BE2C (cell line): ENCODE data around the gene TRIM23.

ENCODE experiments used
- DNase-seq: peaks from one replicate; pipeline ENCODE4 v3.0.0-alpha.2; 2020
- H3K27me3 ChIP-seq: fragments of 250-450 bp; sonication (Bioruptor Pico); 2 replicates; pipeline ENCODE4 v1.5.1; 2020; ENCODE audit warnings: mild to moderate bottlenecking
- H3K36me3 ChIP-seq: fragments of 250-450 bp; sonication (Bioruptor Pico); 2 replicates; pipeline ENCODE4 v1.5.1; 2020; ENCODE audit warnings: mild to moderate bottlenecking
- H3K4me1 ChIP-seq: fragments of 250-450 bp; sonication (Bioruptor Pico); 2 replicates; pipeline ENCODE4 v1.5.1; 2020
- H3K4me3 ChIP-seq: 2 replicates; pipeline ENCODE4 v1.5.1; 2011; ENCODE audit warnings: low read depth, low read length
- H3K9me3 ChIP-seq: fragments of 250-450 bp; sonication (Bioruptor Pico); 2 replicates; pipeline ENCODE4 v1.5.1; 2020
- CTCF ChIP-seq: IDR thresholded peaks from 2 replicates; pipeline ENCODE4 v1.5.1; 2012; ENCODE audit warnings: mild to moderate bottlenecking, low read depth, low read length

The TRIM23 gene

GRCh38 chr5:65556718-65557117 is 67.4 kb downstream of the TRIM23 start:
- Histone ChIP-seq H3K4me1 (no peaks in the 10 kb centered on the region), H3K36me3 (peaks cover 9% of the 10 kb centered on the region), H3K4me3 (no peak overlapping the region), H3K27me3 (no peaks in the 10 kb centered on the region), H3K9me3 (no peaks in the 10 kb centered on the region)
- no peak for DNase-seq
- no peak for TF ChIP-seq CTCF

GRCh38 chr5:65556181-65556580 is 68.0 kb downstream of the TRIM23 start:
- Histone ChIP-seq H3K27me3 (no peaks in the 10 kb centered on the region), H3K9me3 (no peaks in the 10 kb centered on the region), H3K36me3 (peaks cover 12% of the 10 kb centered on the region), H3K4me3 (no peak overlapping the region), H3K4me1 (no peaks in the 10 kb centered on the region)
- DNase-seq = no peak
- no peak for TF ChIP-seq CTCF

- Histone ChIP-seq H3K27me3 (no peaks in the 10 kb centered on the region), H3K4me1 (no peaks in the 10 kb centered on the region), H3K9me3 (no peaks in the 10 kb centered on the region), H3K4me3 (no peak overlapping the region), H3K36me3 (peaks cover 14% of the 10 kb centered on the region)
- no peak for TF ChIP-seq CTCF
- no peak for DNase-seq
These were observed 68.8 kb downstream of the TRIM23 start for GRCh38 chr5:65555287-65555686.

GRCh38 chr5:65553941-65554340 is 70.2 kb downstream of the TRIM23 start:
- Histone ChIP-seq H3K4me1 (no peaks in the 10 kb centered on the region), H3K4me3 (no peak overlapping the region), H3K36me3 (peaks cover 25% of the 10 kb centered on the region), H3K27me3 (no peaks in the 10 kb centered on the region), H3K9me3 (no peaks in the 10 kb centered on the region)
- no peak for DNase-seq
- TF ChIP-seq CTCF = no peak

GRCh38 chr5:65548281-65548680 is 75.9 kb downstream of the TRIM23 start:
- DNase-seq = no peak
- no peaks in the 10 kb centered on the region for H3K9me3 ChIP-seq
- no peak overlapping the region for H3K4me3 ChIP-seq
- no peaks in the 10 kb centered on the region for H3K4me1 ChIP-seq
- H3K27me3 ChIP-seq = no peaks in the 10 kb centered on the region
- H3K36me3 ChIP-seq = peaks cover 39% of the 10 kb centered on the region
- TF ChIP-seq CTCF = no peak

- TF ChIP-seq CTCF = no peak
- Histone ChIP-seq H3K4me3 (no peak overlapping the region), H3K36me3 (peaks cover 48% of the 10 kb centered on the region), H3K4me1 (no peaks in the 10 kb centered on the region), H3K9me3 (no peaks in the 10 kb centered on the region), H3K27me3 (no peaks in the 10 kb centered on the region)
- DNase-seq = no peak
These were observed 78.0 kb downstream of the TRIM23 start for GRCh38 chr5:65546141-65546540.
